GM18498 (cell line): Measurements from ENCODE around the gene RNF157.

ENCODE experiments used
- ATAC-seq: cut with Tn5 transposase; IDR thresholded peaks from one replicate; pipeline ENCODE4 v1.9.1; 2021; ENCODE audit warnings: mild to moderate bottlenecking, moderate library complexity; ENCODE audit not compliant: unreplicated experiment

Gene RNF157

GRCh38 chr17:76097716-76098295, 142.5 kb downstream of the RNF157 start:
- ATAC-seq, result no peak

- ATAC-seq, result no peak
Observed at GRCh38 chr17:76095943-76096342, 144.3 kb downstream of the RNF157 start.

- ATAC-seq, result no peak
Observed at GRCh38 chr17:76094046-76094445, 146.2 kb downstream of the RNF157 start.

GRCh38 chr17:76092526-76093413, 147.5 kb downstream of the RNF157 start:
- ATAC-seq, result no peak
